Stimulated activated CD4-positive, alpha-beta T cell treated with anti-CD3 and anti-CD28 coated beads, Interleukin-12 subunit alpha, Interleukin-12 subunit beta, amount 100 ng/mL, for 24 hours (primary cell): ENCODE data around the gene SRGAP2C.
"Not testable (repeated sequence)": the region's sequence is repeated elsewhere in the genome, so short reads cannot be mapped to it uniquely, and the experiment has no call there.

Experiments used
- DNase-seq, 2 experiments: peaks; one replicate each; pipeline ENCODE4 v3.0.0-alpha.2; 2020; ENCODE audit warnings: low read depth in 2 of 2

Gene SRGAP2C

GRCh38 chr1:121186191-121186590 is 1.4 kb downstream of the SRGAP2C start:
- not testable (repeated sequence) for DNase-seq

- DNase-seq: not testable (repeated sequence)
These were observed 3.1 kb downstream of the SRGAP2C start for GRCh38 chr1:121187914-121188313.

- DNase-seq: not testable (repeated sequence)
These were observed 7.7 kb downstream of the SRGAP2C start for GRCh38 chr1:121192512-121192911.

DNA sequence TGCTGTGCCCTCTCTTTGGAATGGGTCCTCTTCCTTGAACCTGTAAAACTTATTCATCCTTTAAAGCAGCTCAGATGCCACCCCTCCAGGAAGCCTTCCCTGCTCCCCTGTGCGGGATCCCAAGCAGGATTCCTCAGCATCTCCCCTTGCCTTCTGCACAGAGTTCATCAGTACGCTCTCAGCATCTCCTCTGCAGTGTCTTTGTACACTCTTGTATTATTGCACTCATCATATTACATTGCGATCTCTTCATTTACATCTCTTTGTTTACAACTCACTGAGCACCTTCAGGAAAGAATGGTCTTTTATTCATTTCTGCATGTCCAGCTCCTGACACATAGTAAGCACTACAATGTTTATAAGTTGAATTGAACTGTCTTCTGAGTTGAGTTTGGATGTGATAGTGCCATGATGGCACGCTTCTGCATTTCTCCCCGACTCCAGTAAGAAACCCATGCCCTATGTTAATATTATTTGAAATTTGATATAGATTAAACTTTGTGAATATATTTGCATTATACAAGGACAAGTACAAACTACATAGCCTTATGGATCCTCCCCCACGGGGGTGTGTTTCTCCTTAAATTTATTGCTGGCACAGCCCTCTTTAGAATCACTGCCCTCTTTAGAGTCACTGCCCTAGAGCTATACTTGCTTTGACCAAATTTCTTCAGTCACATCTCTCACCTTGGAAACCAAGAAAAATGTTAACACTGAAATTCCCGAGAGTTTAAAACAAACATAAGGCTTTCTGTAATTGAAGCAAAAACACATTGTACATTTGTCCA is 12.5 kb downstream of the SRGAP2C start:
- DNase-seq: not testable (repeated sequence)

DNA sequence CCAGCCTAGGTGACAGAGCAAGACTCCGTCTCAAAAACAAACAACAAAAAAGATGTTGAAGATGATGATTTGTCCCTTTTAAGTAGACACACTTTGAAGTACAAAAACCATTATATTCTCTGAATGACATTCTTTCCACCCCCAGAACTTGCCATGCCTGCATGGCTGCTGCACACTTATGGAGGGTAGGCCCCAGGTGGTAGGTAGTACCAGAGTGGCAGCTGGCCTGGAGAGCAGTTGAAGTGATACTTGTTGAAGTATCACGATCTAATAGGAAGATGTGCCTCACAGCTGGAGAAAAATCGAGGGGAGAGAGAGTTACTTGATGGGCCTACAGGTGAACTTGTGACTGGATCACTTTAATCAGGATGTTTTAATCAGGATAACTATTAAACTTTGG is 15.0 kb downstream of the SRGAP2C start:
- not testable (repeated sequence) for DNase-seq

- DNase-seq: not testable (repeated sequence)
These were observed 15.5 kb downstream of the SRGAP2C start for GRCh38 chr1:121200232-121200631.

GRCh38 chr1:121200985-121201981 is 16.5 kb downstream of the SRGAP2C start:
- DNase-seq: not testable (repeated sequence)

GRCh38 chr1:121202986-121203385 is 18.2 kb downstream of the SRGAP2C start:
- DNase-seq: not testable (repeated sequence)

DNA sequence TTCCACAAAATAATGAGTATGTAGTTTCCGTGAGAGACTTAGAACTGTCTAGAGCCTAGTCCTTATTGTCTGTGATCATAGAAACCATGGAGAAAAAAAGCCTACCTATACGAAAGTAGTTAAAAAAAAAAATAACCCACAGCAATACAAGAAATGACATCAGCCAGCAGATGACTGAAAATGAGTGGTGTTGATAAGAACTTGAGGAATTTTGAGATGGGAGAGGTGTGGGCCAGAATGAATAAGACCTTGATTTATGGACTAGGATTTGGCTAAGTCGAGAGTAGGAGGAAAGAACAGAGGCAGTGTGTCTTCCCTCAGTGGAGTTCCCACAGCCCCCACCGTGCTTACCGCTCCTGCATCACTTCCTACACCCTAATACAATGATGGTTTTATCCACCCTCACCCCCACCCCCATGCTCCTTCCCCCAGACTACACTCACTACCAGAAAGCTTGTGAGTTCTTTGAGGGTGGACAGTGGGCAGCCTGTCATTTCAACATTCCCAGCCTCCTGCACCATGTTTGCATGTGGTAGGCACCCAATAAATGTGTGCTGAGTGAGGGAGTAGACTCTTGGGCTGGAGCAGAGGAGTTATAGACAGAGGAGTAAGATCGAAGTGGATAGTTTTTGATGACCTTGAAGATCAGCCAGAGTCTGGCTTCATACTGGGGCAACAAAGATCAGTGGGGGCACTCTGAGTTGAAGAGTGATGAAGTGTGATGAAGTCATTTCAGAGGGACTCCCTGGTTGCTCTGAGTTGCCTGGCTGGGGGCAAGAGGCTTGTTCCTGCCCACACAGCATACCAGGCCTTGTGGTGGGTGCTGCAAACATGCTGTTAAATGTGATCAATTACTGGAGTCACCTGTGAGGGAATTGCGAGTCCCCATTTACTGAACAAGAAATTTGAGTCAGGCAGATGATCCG is 21.3 kb downstream of the SRGAP2C start:
- DNase-seq: not testable (repeated sequence)

DNA sequence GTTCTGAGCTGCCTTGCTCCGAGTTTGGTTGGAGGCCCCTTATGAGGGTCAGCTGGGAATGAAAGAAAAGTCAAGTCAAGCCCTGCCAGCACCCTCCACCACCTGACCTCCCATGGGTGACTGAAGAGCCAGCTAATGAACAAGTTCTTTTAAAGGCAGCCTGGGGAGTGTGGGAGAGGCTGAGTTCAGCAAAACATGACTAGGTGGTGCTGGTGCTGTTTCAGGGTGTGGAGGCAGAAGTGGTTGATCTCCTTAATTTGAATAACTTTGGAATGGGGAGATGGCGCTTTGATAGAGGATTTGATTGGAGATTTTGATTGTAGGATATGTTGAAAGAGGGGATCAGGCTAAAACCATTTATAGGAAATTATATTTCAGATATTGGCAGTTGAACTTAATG is 22.6 kb downstream of the SRGAP2C start:
- not testable (repeated sequence) for DNase-seq

DNA sequence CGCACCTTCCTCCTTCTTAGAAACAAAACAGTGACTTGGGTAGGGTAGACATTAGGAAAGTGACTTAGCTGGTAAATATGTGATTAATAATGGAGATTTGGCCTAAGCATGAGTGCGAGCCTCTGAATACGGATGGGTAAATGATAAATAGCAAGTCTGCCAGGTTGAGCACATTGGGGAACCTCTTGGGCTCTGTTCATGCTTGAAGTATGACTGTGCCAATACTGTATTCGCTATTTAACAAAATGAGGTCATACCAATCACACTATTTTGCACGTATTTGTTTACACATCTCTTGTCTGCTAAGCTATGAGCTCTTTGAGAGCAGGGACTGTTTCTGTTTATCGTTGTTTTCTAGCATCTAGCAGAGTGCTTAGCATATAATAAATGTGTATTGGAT is 23.6 kb downstream of the SRGAP2C start:
- DNase-seq: not testable (repeated sequence)

- DNase-seq: not testable (repeated sequence)
These were observed 26.0 kb downstream of the SRGAP2C start for GRCh38 chr1:121210778-121211177.

- not testable (repeated sequence) for DNase-seq
These were observed 28.7 kb downstream of the SRGAP2C start for GRCh38 chr1:121213491-121213890.

GRCh38 chr1:121214544-121215156 is 29.9 kb downstream of the SRGAP2C start:
- not testable (repeated sequence) for DNase-seq

DNA sequence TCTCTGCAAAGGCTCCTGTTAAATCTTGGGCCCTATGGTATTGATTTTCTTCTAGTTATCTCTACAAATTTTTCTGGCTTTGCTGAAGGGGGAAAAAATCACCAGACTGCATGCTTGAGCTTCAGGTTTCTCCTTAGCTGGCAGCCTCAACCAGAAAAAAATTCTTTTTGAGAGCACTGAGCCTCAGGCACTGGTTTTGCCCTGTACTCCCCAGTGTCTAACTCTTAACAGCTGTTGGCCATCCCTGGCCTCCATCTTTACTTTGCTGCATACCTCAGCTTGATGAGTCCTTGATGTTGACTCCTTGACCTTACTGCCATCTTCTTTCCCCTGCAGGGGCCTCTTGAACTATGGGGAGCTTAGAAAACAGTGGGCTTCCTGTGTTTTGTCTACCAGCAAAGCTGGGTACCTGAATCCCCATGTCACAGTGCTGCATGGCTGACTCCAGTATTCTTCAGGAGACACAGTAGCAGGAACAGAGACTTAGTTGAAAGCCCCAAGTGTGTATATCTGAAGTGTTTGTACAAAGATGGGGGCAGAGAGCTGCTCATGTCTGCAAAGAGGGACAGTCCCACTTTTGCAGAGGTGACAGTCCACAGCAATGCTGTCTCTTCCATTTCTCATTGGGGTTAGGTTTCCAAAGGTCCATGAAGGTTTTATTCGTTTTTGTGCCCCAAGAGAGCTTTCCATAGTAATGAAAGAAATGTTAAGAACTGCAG is 31.1 kb downstream of the SRGAP2C start:
- not testable (repeated sequence) for DNase-seq

GRCh38 chr1:121216676-121217075 is 31.9 kb downstream of the SRGAP2C start:
- DNase-seq: not testable (repeated sequence)

DNA sequence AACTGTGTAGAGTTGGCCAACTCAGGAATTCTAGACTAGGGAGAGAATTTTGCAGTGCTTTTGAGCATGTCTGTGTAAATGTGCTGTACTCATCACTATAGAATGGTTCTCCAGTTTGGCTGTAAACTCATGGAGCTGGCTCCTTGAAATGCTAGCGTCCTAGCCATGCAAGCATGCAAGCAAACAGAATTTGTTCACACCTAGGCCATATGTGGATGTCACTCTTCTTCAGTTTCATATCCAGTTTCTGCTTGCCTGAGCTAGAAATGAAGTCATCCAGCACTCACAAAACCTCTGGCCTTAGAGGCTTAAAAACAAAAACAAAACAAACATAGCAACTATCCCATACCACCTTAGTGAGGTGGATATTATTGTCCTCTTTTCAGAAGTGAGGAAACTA is 37.0 kb downstream of the SRGAP2C start:
- not testable (repeated sequence) for DNase-seq

DNA sequence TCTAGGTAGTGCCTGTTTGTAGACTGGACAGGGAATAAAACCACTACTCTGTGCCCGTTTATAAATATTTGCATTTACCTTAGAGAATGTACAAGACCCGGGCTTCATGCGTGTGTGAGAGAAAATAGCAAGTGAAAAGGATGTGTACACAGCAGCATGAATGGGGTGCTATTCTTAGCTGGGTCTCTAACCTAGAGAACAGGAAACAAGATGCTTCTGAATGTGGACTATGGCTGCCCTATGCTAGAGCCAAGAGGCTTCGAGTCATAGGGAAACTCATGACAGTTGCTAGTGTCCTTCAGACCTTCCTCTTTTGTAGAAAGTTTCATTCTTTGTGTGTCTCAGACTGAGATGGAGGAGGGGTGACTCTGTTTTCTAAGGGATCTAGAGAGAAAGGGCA is 39.9 kb downstream of the SRGAP2C start:
- not testable (repeated sequence) for DNase-seq

- DNase-seq: not testable (repeated sequence)
These were observed 41.6 kb downstream of the SRGAP2C start for GRCh38 chr1:121226295-121226904.

- not testable (repeated sequence) for DNase-seq
These were observed 42.1 kb downstream of the SRGAP2C start for GRCh38 chr1:121226925-121227324.
